ENCODE results near the gene PTPRN2.

PTPRN2 gene

GRCh38 chr7:157499835-157500153 is 1087.8 kb downstream of the PTPRN2 start:
- H3K14ac ChIP-seq (ENCODE audit: low read length), result peak overlapping the region; percentile 58
- H3K9ac ChIP-seq (ENCODE audit: low read depth, low read length, poor library complexity), result no peak overlapping the region
- no peak overlapping the region for H2BK5ac ChIP-seq (ENCODE audit: low read length)
- H2BK120ac ChIP-seq (ENCODE audit: low read depth, low read length), result no peak overlapping the region
- no peak overlapping the region for H2AK5ac ChIP-seq (ENCODE audit: low read depth, low read length)
- no peak overlapping the region for H3K4me2 ChIP-seq (ENCODE audit: insufficient read depth, low read length, poor library complexity, severe bottlenecking)
- H3K27ac ChIP-seq (replicated peaks; ENCODE audit: low read length), result no peak overlapping the region
- H2BK12ac ChIP-seq (ENCODE audit: low read length), result no peak overlapping the region
- peaks cover 4 to 23% of the 10 kb centered on the region in 2 donors for H3K4me1 ChIP-seq (ENCODE audit: control insufficient read depth in 2 of 2, insufficient read depth in 1 of 2, low read depth in 1 of 2, low read length in 2 of 2)
- no peak overlapping the region for H4K8ac ChIP-seq (ENCODE audit: low read depth, low read length)
- no peaks in the 10 kb centered on the region for H3K27me3 ChIP-seq (ENCODE audit: control insufficient read depth in 3 of 3, insufficient read depth in 3 of 3, low read depth in 1 of 3, low read length in 3 of 3)
- no peaks in the 10 kb centered on the region for H3K36me3 ChIP-seq (replicated peaks in 1 of 2; ENCODE audit: control insufficient read depth in 2 of 2, insufficient read depth in 2 of 2, low read length in 2 of 2)
- H3K23ac ChIP-seq (ENCODE audit: low read depth, low read length, poor library complexity), result no peak overlapping the region
- peak overlapping the region; percentile 54 for H3K18ac ChIP-seq (ENCODE audit: low read length)
- no peak overlapping the region for H4K91ac ChIP-seq (ENCODE audit: low read depth, low read length, poor library complexity)
- H2AFZ ChIP-seq (ENCODE audit: low read length), result no peak overlapping the region
- no peaks in the 10 kb centered on the region for H3K79me1 ChIP-seq (ENCODE audit: low read depth, low read length)
- no peak overlapping the region for H3K4ac ChIP-seq (ENCODE audit: low read length)
- H3K9me3 ChIP-seq (replicated peaks in 1 of 2; ENCODE audit: control insufficient read depth in 2 of 2, insufficient read depth in 1 of 2, low read depth in 1 of 2, low read length in 2 of 2), result peaks cover under 1 to 16% of the 10 kb centered on the region in 2 donors
- no peak overlapping the region for H2BK15ac ChIP-seq (ENCODE audit: low read length)
- no CpG with 5 or more reads among the region's 9 CpGs for WGBS, 2 donors (ENCODE audit: extremely low coverage in 2 of 2, insufficient read length in 2 of 2, insufficient replicate concordance in 1 of 2)
- DNase-seq (ENCODE audit: low spot score), result no peak
- peak overlapping the region in 1 of 2 donors; percentile 59 for H3K4me3 ChIP-seq (ENCODE audit: low read length in 2 of 2)

GRCh38 chr7:157499121-157499834 is 1088.3 kb downstream of the PTPRN2 start:
- Histone ChIP-seq H3K4me2 (ENCODE audit: insufficient read depth, low read length, poor library complexity, severe bottlenecking) (no peak overlapping the region), H2BK15ac (ENCODE audit: low read length) (no peak overlapping the region), H2AK5ac (ENCODE audit: low read depth, low read length) (no peak overlapping the region), H4K91ac (ENCODE audit: low read depth, low read length, poor library complexity) (no peak overlapping the region), H3K79me1 (ENCODE audit: low read depth, low read length) (no peaks in the 10 kb centered on the region), H3K9me3 (replicated peaks in 1 of 2; ENCODE audit: control insufficient read depth in 2 of 2, insufficient read depth in 1 of 2, low read depth in 1 of 2, low read length in 2 of 2) (peaks cover 0 to 14% of the 10 kb centered on the region in 2 donors), H2AFZ (ENCODE audit: low read length) (peak overlapping the region; percentile 76), H3K9ac (ENCODE audit: low read depth, low read length, poor library complexity) (no peak overlapping the region), H2BK5ac (ENCODE audit: low read length) (no peak overlapping the region), H3K14ac (ENCODE audit: low read length) (no peak overlapping the region), H3K18ac (ENCODE audit: low read length) (peak overlapping the region; percentile 54), H3K27me3 (ENCODE audit: control insufficient read depth in 3 of 3, insufficient read depth in 3 of 3, low read depth in 1 of 3, low read length in 3 of 3) (no peaks in the 10 kb centered on the region), H3K23ac (ENCODE audit: low read depth, low read length, poor library complexity) (no peak overlapping the region), H3K4me3 (ENCODE audit: low read length in 2 of 2) (no peak overlapping the region), H4K8ac (ENCODE audit: low read depth, low read length) (no peak overlapping the region), H3K4me1 (ENCODE audit: control insufficient read depth in 2 of 2, insufficient read depth in 1 of 2, low read depth in 1 of 2, low read length in 2 of 2) (peaks cover 6 to 23% of the 10 kb centered on the region in 2 donors), H2BK120ac (ENCODE audit: low read depth, low read length) (no peak overlapping the region), H3K36me3 (replicated peaks in 1 of 2; ENCODE audit: control insufficient read depth in 2 of 2, insufficient read depth in 2 of 2, low read length in 2 of 2) (no peaks in the 10 kb centered on the region), H3K4ac (ENCODE audit: low read length) (no peak overlapping the region), H3K27ac (replicated peaks; ENCODE audit: low read length) (no peak overlapping the region), H2BK12ac (ENCODE audit: low read length) (no peak overlapping the region)
- no CpG with 5 or more reads among the region's 27 CpGs for WGBS, 2 donors (ENCODE audit: extremely low coverage in 2 of 2, insufficient read length in 2 of 2, insufficient replicate concordance in 1 of 2)
- DNase-seq (ENCODE audit: low spot score), result no peak

- Histone ChIP-seq H3K4me3 (ENCODE audit: low read length in 2 of 2) (no peak overlapping the region), H2BK15ac (ENCODE audit: low read length) (no peak overlapping the region), H3K27me3 (ENCODE audit: control insufficient read depth in 3 of 3, insufficient read depth in 3 of 3, low read depth in 1 of 3, low read length in 3 of 3) (no peaks in the 10 kb centered on the region), H3K18ac (ENCODE audit: low read length) (no peak overlapping the region), H4K8ac (ENCODE audit: low read depth, low read length) (no peak overlapping the region), H2BK5ac (ENCODE audit: low read length) (no peak overlapping the region), H3K23ac (ENCODE audit: low read depth, low read length, poor library complexity) (no peak overlapping the region), H3K14ac (ENCODE audit: low read length) (no peak overlapping the region), H3K4ac (ENCODE audit: low read length) (no peak overlapping the region), H3K4me1 (ENCODE audit: control insufficient read depth in 2 of 2, insufficient read depth in 1 of 2, low read depth in 1 of 2, low read length in 2 of 2) (peaks cover 6 to 23% of the 10 kb centered on the region in 2 donors), H2BK120ac (ENCODE audit: low read depth, low read length) (no peak overlapping the region), H3K4me2 (ENCODE audit: insufficient read depth, low read length, poor library complexity, severe bottlenecking) (no peak overlapping the region), H3K36me3 (replicated peaks in 1 of 2; ENCODE audit: control insufficient read depth in 2 of 2, insufficient read depth in 2 of 2, low read length in 2 of 2) (no peaks in the 10 kb centered on the region), H2BK12ac (ENCODE audit: low read length) (no peak overlapping the region), H2AK5ac (ENCODE audit: low read depth, low read length) (no peak overlapping the region), H4K91ac (ENCODE audit: low read depth, low read length, poor library complexity) (no peak overlapping the region), H3K79me1 (ENCODE audit: low read depth, low read length) (no peaks in the 10 kb centered on the region), H3K27ac (replicated peaks; ENCODE audit: low read length) (no peak overlapping the region), H3K9me3 (replicated peaks in 1 of 2; ENCODE audit: control insufficient read depth in 2 of 2, insufficient read depth in 1 of 2, low read depth in 1 of 2, low read length in 2 of 2) (peaks cover 0 to 13% of the 10 kb centered on the region in 2 donors), H3K9ac (ENCODE audit: low read depth, low read length, poor library complexity) (no peak overlapping the region), H2AFZ (ENCODE audit: low read length) (peak overlapping the region; percentile 76)
- no CpG with 5 or more reads among the region's 12 CpGs for WGBS, 2 donors (ENCODE audit: extremely low coverage in 2 of 2, insufficient read length in 2 of 2, insufficient replicate concordance in 1 of 2)
- DNase-seq (ENCODE audit: low spot score), result no peak
Observed at GRCh38 chr7:157498657-157499056, 1089.0 kb downstream of the PTPRN2 start.

- no peak overlapping the region for H2BK5ac ChIP-seq (ENCODE audit: low read length)
- H2BK120ac ChIP-seq (ENCODE audit: low read depth, low read length), result no peak overlapping the region
- H2AFZ ChIP-seq (ENCODE audit: low read length), result peak overlapping the region; percentile 76
- H3K4me1 ChIP-seq (ENCODE audit: control insufficient read depth in 2 of 2, insufficient read depth in 1 of 2, low read depth in 1 of 2, low read length in 2 of 2), result peaks cover 6 to 23% of the 10 kb centered on the region in 2 donors
- H2BK12ac ChIP-seq (ENCODE audit: low read length), result no peak overlapping the region
- peak overlapping the region; percentile 84 for H2AK5ac ChIP-seq (ENCODE audit: low read depth, low read length)
- H3K23ac ChIP-seq (ENCODE audit: low read depth, low read length, poor library complexity), result peak overlapping the region; percentile 17
- no peaks in the 10 kb centered on the region for H3K27me3 ChIP-seq (ENCODE audit: control insufficient read depth in 3 of 3, insufficient read depth in 3 of 3, low read depth in 1 of 3, low read length in 3 of 3)
- peak overlapping the region in 1 of 2 donors; percentile 29 for H3K4me3 ChIP-seq (ENCODE audit: low read length in 2 of 2)
- H3K4me2 ChIP-seq (ENCODE audit: insufficient read depth, low read length, poor library complexity, severe bottlenecking), result no peak overlapping the region
- WGBS, 2 donors (ENCODE audit: extremely low coverage in 2 of 2, insufficient read length in 2 of 2, insufficient replicate concordance in 1 of 2), result no CpG with 5 or more reads among the region's 33 CpGs
- no peak overlapping the region for H3K9ac ChIP-seq (ENCODE audit: low read depth, low read length, poor library complexity)
- no peak overlapping the region for H2BK15ac ChIP-seq (ENCODE audit: low read length)
- no peak for DNase-seq (ENCODE audit: low spot score)
- H3K4ac ChIP-seq (ENCODE audit: low read length), result peak overlapping the region; percentile 87
- H3K14ac ChIP-seq (ENCODE audit: low read length), result no peak overlapping the region
- H3K18ac ChIP-seq (ENCODE audit: low read length), result peak overlapping the region; percentile 22
- no peaks in the 10 kb centered on the region for H3K79me1 ChIP-seq (ENCODE audit: low read depth, low read length)
- H3K27ac ChIP-seq (replicated peaks; ENCODE audit: low read length), result no peak overlapping the region
- no peak overlapping the region for H4K8ac ChIP-seq (ENCODE audit: low read depth, low read length)
- peaks cover 0 to 7% of the 10 kb centered on the region in 2 donors for H3K9me3 ChIP-seq (replicated peaks in 1 of 2; ENCODE audit: control insufficient read depth in 2 of 2, insufficient read depth in 1 of 2, low read depth in 1 of 2, low read length in 2 of 2)
- H3K36me3 ChIP-seq (replicated peaks in 1 of 2; ENCODE audit: control insufficient read depth in 2 of 2, insufficient read depth in 2 of 2, low read length in 2 of 2), result no peaks in the 10 kb centered on the region
- no peak overlapping the region for H4K91ac ChIP-seq (ENCODE audit: low read depth, low read length, poor library complexity)
Observed at GRCh38 chr7:157497744-157498651, 1089.6 kb downstream of the PTPRN2 start.
